HG03575 (cell line): ENCODE results near the gene RAD51B.

Experiments
- ATAC-seq: cut with Tn5 transposase; IDR thresholded peaks from one replicate; pipeline ENCODE4 v1.9.1; 2021; ENCODE audit not compliant: unreplicated experiment, insufficient number of reproducible peaks, low FRiP score; ENCODE audit errors: extremely low read depth

Gene RAD51B

GRCh38 chr14:68502230-68502629 lies 682.7 kb downstream of the RAD51B start:
- no peak for ATAC-seq

GRCh38 chr14:68503186-68503825 lies 683.7 kb downstream of the RAD51B start:
- no peak for ATAC-seq

DNA sequence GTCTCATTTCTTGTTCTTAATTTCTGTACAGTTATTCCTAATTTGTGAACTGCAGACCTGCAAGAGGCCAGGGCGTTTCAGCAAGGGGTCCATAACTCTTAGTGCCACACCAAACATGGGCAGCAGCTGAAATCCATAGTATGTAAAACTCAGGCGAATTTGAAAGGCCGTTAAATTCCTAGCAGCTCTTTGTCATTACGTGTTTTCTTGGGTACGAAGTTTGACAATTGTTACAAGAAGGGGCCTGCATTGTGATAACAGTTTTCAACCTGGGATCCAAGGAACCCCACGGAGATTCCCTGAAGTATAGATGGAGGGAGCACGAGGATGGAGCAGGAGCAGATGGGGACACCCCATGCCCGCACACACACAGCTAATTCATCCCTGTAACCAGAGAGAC lies 685.3 kb downstream of the RAD51B start:
- no peak for ATAC-seq

GRCh38 chr14:68506021-68506644 lies 686.6 kb downstream of the RAD51B start:
- no peak for ATAC-seq

- ATAC-seq = no peak
These were observed 687.3 kb downstream of the RAD51B start for GRCh38 chr14:68506645-68507419.

- no peak for ATAC-seq
These were observed 688.0 kb downstream of the RAD51B start for GRCh38 chr14:68507544-68508081.

DNA sequence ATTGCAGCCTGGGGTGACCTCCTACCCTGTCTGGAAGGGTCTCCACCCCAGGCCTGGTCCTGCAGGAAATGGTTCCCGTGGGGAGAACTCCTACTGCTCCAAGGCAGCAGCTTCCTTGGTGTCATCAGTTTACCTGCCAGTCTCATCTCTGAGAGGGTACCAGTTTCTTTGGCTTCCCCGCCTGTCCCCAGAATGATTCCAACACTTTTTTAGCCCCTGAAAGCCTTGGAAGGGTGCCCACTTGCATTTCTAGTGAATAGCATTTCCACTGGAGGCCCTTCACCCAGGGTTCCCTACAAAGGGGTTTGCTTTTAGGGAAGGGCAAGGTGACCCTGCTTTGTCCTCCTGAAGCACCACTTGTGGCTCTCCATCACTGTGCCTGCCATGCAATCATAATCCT lies 689.0 kb downstream of the RAD51B start:
- ATAC-seq = no peak

DNA sequence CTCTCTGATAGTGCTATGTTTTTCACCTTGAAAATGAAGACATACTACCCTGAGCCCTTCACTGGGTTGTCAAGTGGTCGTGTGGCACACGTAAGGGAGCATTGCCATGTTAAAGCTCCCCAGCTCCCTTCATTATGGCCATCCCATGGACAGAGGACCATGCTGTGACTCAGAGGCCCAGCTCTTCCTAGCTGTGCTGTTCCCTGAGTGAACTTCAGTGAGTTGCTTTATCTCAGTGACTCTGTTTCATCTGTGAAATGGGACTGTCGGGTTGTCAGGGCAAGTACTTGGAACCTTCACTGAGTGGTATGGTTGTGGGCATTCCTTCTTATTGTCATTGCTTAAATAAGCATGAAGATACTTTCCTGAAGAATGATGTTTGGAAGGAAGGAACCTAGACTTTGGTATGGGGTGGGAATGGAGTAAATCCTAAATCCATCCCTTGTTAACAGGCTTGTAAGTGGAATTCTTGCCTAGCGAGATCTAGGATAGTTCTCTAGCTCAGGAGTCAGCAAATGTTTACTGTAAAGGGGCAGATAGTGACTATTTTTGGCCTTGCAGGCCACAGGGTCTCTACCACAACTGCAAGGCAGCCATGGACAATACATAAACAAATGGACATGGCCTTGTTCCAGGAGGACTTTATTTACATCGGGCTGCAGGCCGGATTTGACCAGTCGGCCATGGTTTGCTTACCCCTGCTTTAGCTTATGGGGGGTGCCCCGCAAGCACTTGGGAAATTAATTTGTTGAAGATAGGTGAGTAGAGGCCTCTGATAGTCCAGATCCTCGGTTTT lies 689.8 kb downstream of the RAD51B start:
- ATAC-seq = no peak

- no peak for ATAC-seq
These were observed 690.9 kb downstream of the RAD51B start for GRCh38 chr14:68510201-68511128.

GRCh38 chr14:68511129-68512047 lies 691.8 kb downstream of the RAD51B start:
- ATAC-seq = no peak

DNA sequence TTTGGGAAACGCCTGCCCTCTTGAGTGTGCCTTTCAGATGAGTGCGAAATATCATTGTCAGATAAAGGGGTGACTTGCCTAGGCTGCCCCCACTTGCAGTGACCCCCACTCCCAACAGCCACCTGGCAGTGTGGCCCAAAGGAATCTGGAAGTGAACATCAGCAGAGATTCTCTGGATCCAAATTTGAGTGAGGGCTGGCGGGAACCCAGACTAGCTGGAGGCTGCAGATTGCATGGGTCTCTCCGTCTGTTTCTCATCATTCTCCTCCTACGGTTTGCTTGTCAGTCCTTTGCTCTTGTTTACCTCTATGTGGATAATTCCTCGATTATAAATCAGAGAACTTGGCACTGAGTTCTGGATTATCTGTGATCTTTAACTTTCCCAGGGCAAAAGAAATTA lies 692.5 kb downstream of the RAD51B start:
- ATAC-seq = no peak

DNA sequence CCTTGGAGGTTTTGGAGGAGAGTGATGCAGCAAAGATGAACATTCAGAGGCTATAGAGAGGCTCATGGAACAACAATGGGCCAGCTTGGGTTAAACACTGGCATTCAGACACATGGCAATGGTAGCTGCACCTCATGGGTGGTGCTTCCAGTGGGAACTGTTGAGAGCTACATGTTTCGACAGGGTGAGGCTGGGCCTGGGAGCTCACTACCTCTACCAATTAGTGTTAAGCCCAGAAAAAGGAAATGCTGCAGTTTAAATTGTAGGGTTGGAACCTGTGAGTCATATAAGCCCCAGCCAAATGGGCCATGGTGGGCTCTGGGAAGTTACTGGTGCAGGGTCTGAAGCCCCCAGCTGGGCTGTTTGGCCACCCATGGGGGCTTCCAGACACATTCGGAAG lies 693.6 kb downstream of the RAD51B start:
- ATAC-seq = no peak

GRCh38 chr14:68513838-68514607 lies 694.4 kb downstream of the RAD51B start:
- ATAC-seq = no peak

- ATAC-seq = no peak
These were observed 695.1 kb downstream of the RAD51B start for GRCh38 chr14:68514608-68515194.

DNA sequence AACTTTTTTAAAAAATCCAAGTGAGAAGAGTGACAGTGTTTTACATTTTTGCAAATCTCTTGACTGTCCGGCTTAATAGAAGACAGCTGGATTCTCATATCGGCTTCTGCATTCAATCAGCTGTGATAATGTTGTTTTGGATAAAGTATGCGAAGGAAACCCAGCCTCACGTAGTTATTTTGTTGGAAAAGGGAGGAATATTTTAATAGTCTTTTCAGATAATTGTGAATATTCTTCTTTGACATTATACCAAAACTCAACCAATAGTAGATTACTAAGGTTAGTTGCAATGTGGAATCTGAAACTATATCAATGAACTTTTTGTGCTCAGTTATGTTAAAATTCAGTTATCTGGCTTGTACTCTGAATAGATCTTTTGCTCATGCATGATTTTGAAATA lies 696.8 kb downstream of the RAD51B start:
- ATAC-seq = no peak

- no peak for ATAC-seq
These were observed 698.6 kb downstream of the RAD51B start for GRCh38 chr14:68518166-68518565.
